HepG2 (cell line): ENCODE data around the gene VSX1. TPM values are rescaled to one million over a fixed set of nuclear protein-coding genes. Genes with fewer than 3 reads are reported as not detected.

Source experiments
- DDIT3 ChIP-seq: sonication (generic); formaldehyde crosslinking; IDR thresholded peaks from 2 replicates; pipeline ENCODE4 v1.4.0; 2020; ENCODE audit warnings: mild to moderate bottlenecking, missing genetic modification reagents
- FOXA3 ChIP-seq: IDR thresholded peaks from 2 replicates; pipeline ENCODE4 v1.6.1; 2016; ENCODE audit warnings: missing genetic modification reagents, missing compliant biosample characterization
- HOXA3 ChIP-seq: sonication (generic); formaldehyde crosslinking; IDR thresholded peaks from 2 replicates; pipeline ENCODE4 v1.5.0; 2020; ENCODE audit warnings: missing genetic modification reagents
- IRF1 ChIP-seq: sonication (generic); formaldehyde crosslinking; IDR thresholded peaks from 2 replicates; pipeline ENCODE4 v1.4.0; 2020; ENCODE audit warnings: low read depth, mild to moderate bottlenecking, missing genetic modification reagents
- NCOA2 ChIP-seq: sonication (generic); formaldehyde crosslinking; IDR thresholded peaks from 2 replicates; pipeline ENCODE4 v1.8.0; 2022; ENCODE audit warnings: inconsistent platforms
- PAXIP1 ChIP-seq: sonication (generic); formaldehyde crosslinking; conservative IDR thresholded peaks from 2 replicates; pipeline ENCODE4 v1.4.0; 2020; ENCODE audit warnings: mild to moderate bottlenecking, missing genetic modification reagents, moderate library complexity
- PITX1 ChIP-seq: sonication (generic); formaldehyde crosslinking; IDR thresholded peaks from 2 replicates; pipeline ENCODE4 v1.5.1; 2020; ENCODE audit warnings: mild to moderate bottlenecking, missing genetic modification reagents
- PTBP1 ChIP-seq: fragments of 200-400 bp; formaldehyde crosslinking; IDR thresholded peaks from 2 replicates; pipeline ENCODE4 v1.6.1; 2018; ENCODE audit warnings: low read length, low read depth; ENCODE audit not compliant: poor library complexity, severe bottlenecking
- SMAD3 ChIP-seq: sonication (generic); formaldehyde crosslinking; IDR thresholded peaks from 2 replicates; pipeline ENCODE4 v1.4.0; 2020; ENCODE audit warnings: missing genetic modification reagents
- TFE3 ChIP-seq: IDR thresholded peaks from 2 replicates; pipeline ENCODE4 v1.6.1; 2016
- THAP7 ChIP-seq: sonication (generic); formaldehyde crosslinking; IDR thresholded peaks from 2 replicates; pipeline ENCODE4 v1.8.1; 2023; ENCODE audit warnings: mild to moderate bottlenecking, missing genetic modification reagents
- ZBTB10 ChIP-seq: sonication (generic); formaldehyde crosslinking; IDR thresholded peaks from 2 replicates; pipeline ENCODE4 v1.4.0; 2020; ENCODE audit warnings: missing genetic modification reagents, borderline replicate concordance
- ZIK1 ChIP-seq: sonication (generic); formaldehyde crosslinking; IDR thresholded peaks from 2 replicates; pipeline ENCODE4 v1.5.0; 2020; ENCODE audit warnings: mild to moderate bottlenecking, low read depth, missing genetic modification reagents, borderline replicate concordance
- ZNF260 ChIP-seq: sonication (generic); formaldehyde crosslinking; IDR thresholded peaks from 2 replicates; pipeline ENCODE4 v1.4.0; 2020; ENCODE audit warnings: missing genetic modification reagents, low read depth, mild to moderate bottlenecking, borderline replicate concordance
- ZNF768 ChIP-seq: sonication (generic); formaldehyde crosslinking; IDR thresholded peaks from 2 replicates; pipeline ENCODE4 v1.4.0; 2020; ENCODE audit warnings: missing genetic modification reagents
- ZSCAN5A ChIP-seq: sonication (generic); formaldehyde crosslinking; IDR thresholded peaks from 2 replicates; pipeline ENCODE4 v1.8.0; 2022; ENCODE audit warnings: mild to moderate bottlenecking, missing genetic modification reagents, borderline replicate concordance
- polyA plus RNA-seq, 8 experiments: library from polyadenylated mRNA; depleted of rRNA in 3 of 8; stranded (reverse) in 7 of 8; unstranded in 1 of 8; fragments of >200 nt; fragmentation: Illumina TruSeq in 4 of 8; extraction: Trizol in 4 of 8; gene quantifications; 2 replicates each; pipeline versions ENCODE4 v1.2.1 to v1.2.3, GENCODE V29; 2011 to 2016; ENCODE audit warnings: low read depth in 4 of 8, missing spikeins in 1 of 8, mixed read lengths in 1 of 8; ENCODE audit not compliant: insufficient read depth in 1 of 8
- total RNA-seq, 5 experiments: library from RNA; depleted of rRNA; stranded (reverse); fragments of >200 nt; fragmentation: Illumina TruSeq; extraction: Trizol; gene quantifications; 2 replicates each; pipeline ENCODE4 v1.2.3, GENCODE V29; 2016; ENCODE audit warnings: low read depth in 1 of 5

The VSX1 gene
- total and polyA plus RNA-seq, 2 of the 13 experiments (the other 11 are each of a cell fraction or from before 2014, with no cell fraction given) = 0.04 TPM; not detected in 1

- TF ChIP-seq DDIT3 = no peak
- TF ChIP-seq IRF1 (CRISPR knock-in tag) = no peak
- TF ChIP-seq HOXA3 = peak; percentile 25; the same call in 1 of the 2 replicates
- TF ChIP-seq FOXA3 (CRISPR knock-in tag) = peak; percentile 50; the same call in 1 of the 2 replicates
- no peak for TF ChIP-seq ZBTB10 (CRISPR knock-in tag)
- TF ChIP-seq PTBP1 = no peak
- no peak for TF ChIP-seq ZNF260
- TF ChIP-seq SMAD3 = 0 out of 2 replicates have a peak, but pooled peaks have one; percentile 27
- TF ChIP-seq NCOA2 (CRISPR knock-in tag) = 0 out of 2 replicates have a peak, but pooled peaks have one; percentile 16
- TF ChIP-seq THAP7 (CRISPR knock-in tag) = no peak
- TF ChIP-seq TFE3 = no peak
- no peak for TF ChIP-seq ZNF768 (CRISPR knock-in tag)
- no peak for TF ChIP-seq ZSCAN5A (CRISPR knock-in tag)
- TF ChIP-seq ZIK1 (CRISPR knock-in tag) = 0 out of 2 replicates have a peak, but pooled peaks have one; percentile 46
- TF ChIP-seq PAXIP1 (CRISPR knock-in tag) = 0 out of 2 replicates have a peak, but pooled peaks have one; percentile 30
- TF ChIP-seq PITX1 (CRISPR knock-in tag) = no peak
Measured at GRCh38 chr20:25061103-25061799, 20.7 kb downstream of the VSX1 start (continued).
